Measurements from ENCODE around the gene MANEAL.

DNA sequence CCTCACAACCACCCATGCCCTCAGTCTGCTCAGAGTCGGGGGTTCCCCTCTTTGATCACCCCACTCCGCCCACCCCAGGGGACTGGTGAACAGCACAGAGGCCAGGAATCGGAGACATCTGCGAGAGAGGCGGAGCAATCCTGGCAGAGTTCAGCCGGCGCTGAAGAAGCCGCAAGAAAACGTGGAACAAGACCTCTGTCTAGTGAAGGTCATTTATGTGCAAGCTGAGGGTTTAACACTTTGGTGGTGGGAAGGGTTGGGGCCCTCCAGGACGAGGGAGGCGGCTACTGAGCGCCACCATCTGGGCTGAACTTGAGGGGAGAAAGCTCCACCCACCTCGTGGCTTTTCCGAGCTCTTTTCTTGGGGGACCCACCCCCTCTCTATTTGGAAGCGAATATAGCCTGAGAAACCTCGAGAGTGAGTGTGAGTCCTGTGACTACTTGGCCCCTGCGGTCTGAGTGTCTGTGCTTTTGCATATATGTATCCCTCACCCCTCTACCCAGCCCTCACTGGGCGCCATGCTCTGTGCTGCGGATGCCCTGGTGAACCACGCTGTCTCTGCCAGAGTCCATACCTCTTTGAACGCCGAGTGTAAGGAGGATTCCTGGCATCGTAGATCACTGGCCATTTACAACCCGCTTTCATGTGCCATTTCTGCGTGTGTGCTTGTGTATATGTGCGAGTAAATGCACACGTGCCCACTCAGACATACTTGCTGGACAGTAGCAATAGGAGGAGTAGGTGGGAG is 27.6 kb upstream of the MANEAL start:
- TF ChIP-seq, protein P1, sequence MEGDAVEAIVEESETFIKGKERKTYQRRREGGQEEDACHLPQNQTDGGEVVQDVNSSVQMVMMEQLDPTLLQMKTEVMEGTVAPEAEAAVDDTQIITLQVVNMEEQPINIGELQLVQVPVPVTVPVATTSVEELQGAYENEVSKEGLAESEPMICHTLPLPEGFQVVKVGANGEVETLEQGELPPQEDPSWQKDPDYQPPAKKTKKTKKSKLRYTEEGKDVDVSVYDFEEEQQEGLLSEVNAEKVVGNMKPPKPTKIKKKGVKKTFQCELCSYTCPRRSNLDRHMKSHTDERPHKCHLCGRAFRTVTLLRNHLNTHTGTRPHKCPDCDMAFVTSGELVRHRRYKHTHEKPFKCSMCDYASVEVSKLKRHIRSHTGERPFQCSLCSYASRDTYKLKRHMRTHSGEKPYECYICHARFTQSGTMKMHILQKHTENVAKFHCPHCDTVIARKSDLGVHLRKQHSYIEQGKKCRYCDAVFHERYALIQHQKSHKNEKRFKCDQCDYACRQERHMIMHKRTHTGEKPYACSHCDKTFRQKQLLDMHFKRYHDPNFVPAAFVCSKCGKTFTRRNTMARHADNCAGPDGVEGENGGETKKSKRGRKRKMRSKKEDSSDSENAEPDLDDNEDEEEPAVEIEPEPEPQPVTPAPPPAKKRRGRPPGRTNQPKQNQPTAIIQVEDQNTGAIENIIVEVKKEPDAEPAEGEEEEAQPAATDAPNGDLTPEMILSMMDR (IDR thresholded peaks at IDR 0.05): no peak
- no peak for TF ChIP-seq POLR2AphosphoS5 (IDR thresholded peaks at IDR 0.05)

Data from breast epithelium (tissue), 3 donors.